Ishikawa (cell line): Measurements from ENCODE around the gene GGTLC2.

Experiments
- CEBPB ChIP-seq: IDR thresholded peaks from 2 replicates; pipeline ENCODE4 v1.6.1; 2012
- CREB1 ChIP-seq: IDR thresholded peaks from 2 replicates; pipeline ENCODE4 v1.6.1; 2012; ENCODE audit warnings: low read depth
- EGR1 ChIP-seq: IDR thresholded peaks from 2 replicates; pipeline ENCODE4 v1.6.1; 2012
- EP300 ChIP-seq: IDR thresholded peaks from 2 replicates; pipeline ENCODE4 v1.6.1; 2012; ENCODE audit warnings: borderline replicate concordance
- FOXM1 ChIP-seq: IDR thresholded peaks from 2 replicates; pipeline ENCODE4 v1.6.1; 2012; ENCODE audit warnings: low read depth, borderline replicate concordance
- NFIC ChIP-seq: IDR thresholded peaks from 2 replicates; pipeline ENCODE4 v1.6.1; 2012
- RAD21 ChIP-seq: IDR thresholded peaks from 2 replicates; pipeline ENCODE4 v1.6.1; 2012; ENCODE audit warnings: low read depth
- TAF1 ChIP-seq: IDR thresholded peaks from 2 replicates; pipeline ENCODE4 v1.6.1; 2012; ENCODE audit warnings: low read depth, mild to moderate bottlenecking
- TCF12 ChIP-seq: IDR thresholded peaks from 2 replicates; pipeline ENCODE4 v1.6.1; 2012; ENCODE audit warnings: low read depth
- TEAD4 ChIP-seq: IDR thresholded peaks from 2 replicates; pipeline ENCODE4 v1.6.1; 2012
- USF1 ChIP-seq: IDR thresholded peaks from 2 replicates; pipeline ENCODE4 v1.6.1; 2012
- YY1 ChIP-seq: IDR thresholded peaks from 2 replicates; pipeline ENCODE4 v1.6.1; 2012; ENCODE audit warnings: low read depth
- ZBTB7A ChIP-seq: IDR thresholded peaks from 2 replicates; pipeline ENCODE4 v1.6.1; 2012; ENCODE audit warnings: low read depth
- TF ChIP-seq, protein P1 (sequence below): IDR thresholded peaks from 2 replicates; pipeline ENCODE4 v1.6.1; 2012
- TF ChIP-seq, protein P2 (sequence below): IDR thresholded peaks from 2 replicates; pipeline ENCODE4 v1.6.1; 2012; ENCODE audit warnings: low read depth, mild to moderate bottlenecking

Gene GGTLC2

DNA sequence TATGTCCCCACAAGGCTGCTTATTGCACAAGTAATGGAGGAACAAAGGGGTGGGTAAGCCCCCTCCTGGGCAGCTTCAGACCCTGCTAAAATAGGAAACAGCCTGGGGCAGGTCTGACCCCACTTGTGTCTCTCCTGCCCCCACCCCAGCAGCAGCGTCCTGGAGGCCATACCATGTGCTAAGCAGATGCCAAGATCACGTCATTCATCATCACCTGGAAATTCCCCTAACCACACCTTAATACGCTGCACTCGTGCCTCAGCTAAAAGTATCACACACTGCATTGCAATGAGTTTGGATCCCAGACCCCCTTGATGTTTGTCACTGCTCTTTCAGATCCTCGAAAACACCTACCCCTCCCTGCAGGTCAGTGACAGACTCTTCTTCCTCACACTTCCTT is 27.8 kb upstream of the GGTLC2 start:
- TF ChIP-seq, protein P1, sequence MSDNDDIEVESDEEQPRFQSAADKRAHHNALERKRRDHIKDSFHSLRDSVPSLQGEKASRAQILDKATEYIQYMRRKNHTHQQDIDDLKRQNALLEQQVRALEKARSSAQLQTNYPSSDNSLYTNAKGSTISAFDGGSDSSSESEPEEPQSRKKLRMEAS: no peak
- TF ChIP-seq ZBTB7A (no peak), TAF1 (no peak), FOXM1 (no peak), CEBPB (no peak), YY1 (no peak), NFIC (no peak), EGR1 (no peak), USF1 (no peak), EP300 (no peak), RAD21 (no peak), TEAD4 (no peak), TCF12 (no peak)
- TF ChIP-seq, protein P2, sequence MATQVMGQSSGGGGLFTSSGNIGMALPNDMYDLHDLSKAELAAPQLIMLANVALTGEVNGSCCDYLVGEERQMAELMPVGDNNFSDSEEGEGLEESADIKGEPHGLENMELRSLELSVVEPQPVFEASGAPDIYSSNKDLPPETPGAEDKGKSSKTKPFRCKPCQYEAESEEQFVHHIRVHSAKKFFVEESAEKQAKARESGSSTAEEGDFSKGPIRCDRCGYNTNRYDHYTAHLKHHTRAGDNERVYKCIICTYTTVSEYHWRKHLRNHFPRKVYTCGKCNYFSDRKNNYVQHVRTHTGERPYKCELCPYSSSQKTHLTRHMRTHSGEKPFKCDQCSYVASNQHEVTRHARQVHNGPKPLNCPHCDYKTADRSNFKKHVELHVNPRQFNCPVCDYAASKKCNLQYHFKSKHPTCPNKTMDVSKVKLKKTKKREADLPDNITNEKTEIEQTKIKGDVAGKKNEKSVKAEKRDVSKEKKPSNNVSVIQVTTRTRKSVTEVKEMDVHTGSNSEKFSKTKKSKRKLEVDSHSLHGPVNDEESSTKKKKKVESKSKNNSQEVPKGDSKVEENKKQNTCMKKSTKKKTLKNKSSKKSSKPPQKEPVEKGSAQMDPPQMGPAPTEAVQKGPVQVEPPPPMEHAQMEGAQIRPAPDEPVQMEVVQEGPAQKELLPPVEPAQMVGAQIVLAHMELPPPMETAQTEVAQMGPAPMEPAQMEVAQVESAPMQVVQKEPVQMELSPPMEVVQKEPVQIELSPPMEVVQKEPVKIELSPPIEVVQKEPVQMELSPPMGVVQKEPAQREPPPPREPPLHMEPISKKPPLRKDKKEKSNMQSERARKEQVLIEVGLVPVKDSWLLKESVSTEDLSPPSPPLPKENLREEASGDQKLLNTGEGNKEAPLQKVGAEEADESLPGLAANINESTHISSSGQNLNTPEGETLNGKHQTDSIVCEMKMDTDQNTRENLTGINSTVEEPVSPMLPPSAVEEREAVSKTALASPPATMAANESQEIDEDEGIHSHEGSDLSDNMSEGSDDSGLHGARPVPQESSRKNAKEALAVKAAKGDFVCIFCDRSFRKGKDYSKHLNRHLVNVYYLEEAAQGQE: no peak

DNA sequence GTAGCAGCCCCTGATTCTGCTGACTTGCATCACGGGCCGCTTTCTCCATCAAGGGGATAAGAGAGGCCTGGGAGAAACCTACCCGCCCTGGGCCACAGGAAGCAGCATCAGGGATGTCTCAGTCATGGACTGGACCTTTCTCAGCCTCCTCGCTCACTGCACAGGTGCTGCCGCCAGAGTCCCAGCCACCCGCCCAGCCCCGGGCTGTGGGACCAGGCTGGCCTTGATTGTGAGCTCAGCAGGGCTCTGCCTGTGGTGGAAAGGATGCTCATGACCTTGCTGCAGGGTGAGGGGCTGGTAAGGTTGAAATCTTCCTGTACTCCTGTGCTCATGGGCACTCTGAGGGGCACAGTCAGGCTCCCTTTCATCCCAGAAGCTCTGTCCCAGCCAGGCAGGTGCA is 26.0 kb upstream of the GGTLC2 start:
- TF ChIP-seq FOXM1 (no peak), CEBPB (no peak), EGR1 (no peak), YY1 (no peak), TCF12 (no peak), TAF1 (no peak), ZBTB7A (no peak), CREB1 (no peak)
- TF ChIP-seq, protein P1: no peak

DNA sequence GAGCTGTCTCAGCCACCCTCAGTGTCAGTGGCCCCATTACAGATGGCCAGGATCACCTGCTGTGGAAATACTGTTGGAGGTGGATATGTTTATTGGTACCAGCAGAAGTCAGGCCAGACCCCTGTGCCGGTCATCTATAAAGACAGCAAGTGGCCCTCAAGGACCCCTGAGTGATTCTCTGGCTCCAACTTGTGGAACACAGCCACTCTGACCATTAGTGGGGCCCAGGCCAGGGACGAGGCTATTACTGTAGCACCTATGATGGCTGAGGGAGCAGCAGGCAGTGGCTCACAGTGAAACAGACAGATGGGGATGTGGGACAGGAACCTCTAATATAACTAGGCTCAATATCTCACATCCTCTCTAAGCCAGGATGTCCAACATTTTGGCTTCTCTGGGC is 25.5 kb upstream of the GGTLC2 start:
- no peak for TF ChIP-seq EGR1
- no peak for TF ChIP-seq EP300
- TF ChIP-seq, protein P2: no peak
- TF ChIP-seq FOXM1: no peak
- no peak for TF ChIP-seq ZBTB7A
- TF ChIP-seq YY1: no peak
- no peak for TF ChIP-seq NFIC
- no peak for TF ChIP-seq TAF1
- TF ChIP-seq USF1: no peak
- no peak for TF ChIP-seq TCF12
- TF ChIP-seq CREB1: no peak
- no peak for TF ChIP-seq RAD21
- TF ChIP-seq, protein P1: no peak
- no peak for TF ChIP-seq CEBPB

DNA sequence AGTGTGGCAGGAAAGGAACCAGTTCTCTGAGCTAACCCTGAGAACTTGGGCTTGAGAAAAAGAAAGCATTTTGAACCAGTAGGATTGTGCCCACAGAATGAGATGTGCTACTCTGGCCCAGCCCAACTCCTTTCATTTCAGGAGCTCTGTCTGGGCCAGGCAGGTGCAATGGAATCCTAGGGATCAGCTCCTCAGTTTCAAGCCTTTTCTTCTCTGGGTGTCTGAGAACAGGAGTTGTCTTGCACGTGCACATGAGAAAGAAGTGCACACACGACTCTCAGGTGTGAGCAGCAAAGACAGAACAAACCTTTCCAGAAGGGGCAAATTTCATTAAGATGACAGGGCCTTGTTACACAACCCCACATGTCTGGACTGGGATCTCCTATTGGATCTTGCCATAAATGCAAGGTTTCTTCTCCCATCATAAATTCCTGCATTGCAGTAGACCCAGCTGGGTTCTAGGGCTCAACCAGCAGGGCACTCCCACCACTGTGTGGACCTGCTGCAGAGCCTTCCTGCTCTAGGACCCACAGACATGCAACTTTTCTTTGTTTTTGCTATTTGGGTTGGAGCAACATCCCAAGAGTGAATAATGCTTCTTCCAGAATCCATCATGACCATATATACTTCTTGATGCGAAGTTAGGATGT is 24.5 kb upstream of the GGTLC2 start:
- TF ChIP-seq ZBTB7A (no peak), EGR1 (no peak), TCF12 (no peak), RAD21 (no peak), CREB1 (no peak), FOXM1 (no peak), YY1 (no peak), USF1 (no peak)
- TF ChIP-seq, protein P2: no peak
